K562 (cell line): ENCODE data around the gene PHF10. TPM values are rescaled to one million over a fixed set of nuclear protein-coding genes. Genes with fewer than 3 reads are reported as not detected.

ENCODE experiments used
- BHLHE40 ChIP-seq: IDR thresholded peaks from 2 replicates; pipeline ENCODE4 v1.6.1; 2011; ENCODE audit warnings: low read length, improper control_type of control experiment
- MAFG ChIP-seq: fragments of 450-650 bp; conservative IDR thresholded peaks from 2 replicates; pipeline ENCODE4 v1.6.1; 2016; ENCODE audit warnings: missing genetic modification characterization, missing compliant biosample characterization
- MTA1 ChIP-seq: fragments of 450-650 bp; IDR thresholded peaks from 2 replicates; pipeline ENCODE4 v1.6.1; 2017; ENCODE audit warnings: borderline replicate concordance
- NCOR1 ChIP-seq: fragments of 450-650 bp; IDR thresholded peaks from 2 replicates; pipeline ENCODE4 v1.6.1; 2016; ENCODE audit warnings: mild to moderate bottlenecking, moderate library complexity
- NONO ChIP-seq, 2 experiments: fragments of 200-400 bp in 1 of 2; fragments of 450-650 bp in 1 of 2; formaldehyde crosslinking in 1 of 2; IDR thresholded peaks; 2 replicates each; pipeline ENCODE4 v1.6.1; 2017; ENCODE audit warnings: low read depth in 2 of 2, mild to moderate bottlenecking in 2 of 2, moderate library complexity in 2 of 2, low read length in 1 of 2
- RBM34 ChIP-seq: fragments of 200-400 bp; formaldehyde crosslinking; IDR thresholded peaks from 2 replicates; pipeline ENCODE4 v1.6.1; 2018; ENCODE audit warnings: low read length, borderline replicate concordance; ENCODE audit not compliant: insufficient read depth
- RFX1 ChIP-seq: fragments of 450-650 bp; IDR thresholded peaks from 2 replicates; pipeline ENCODE4 v1.6.1; 2016; ENCODE audit warnings: mild to moderate bottlenecking, moderate library complexity
- SREBF1 ChIP-seq: fragments of 150-350 bp; IDR thresholded peaks from 2 replicates; pipeline ENCODE4 v1.6.1; 2014; ENCODE audit warnings: antibody characterized with exemption, low read depth, low read length, borderline replicate concordance
- SRSF3 ChIP-seq: fragments of 200-400 bp; formaldehyde crosslinking; IDR thresholded peaks from 2 replicates; pipeline ENCODE4 v1.6.1; 2016; ENCODE audit warnings: mild to moderate bottlenecking, low read length, moderate library complexity; ENCODE audit not compliant: insufficient read depth
- UBTF ChIP-seq, 2 experiments: IDR thresholded peaks; 2 replicates each; pipeline ENCODE4 v1.6.1; 2012; ENCODE audit warnings: improper control_type of control experiment in 2 of 2, low read depth in 2 of 2, low read length in 2 of 2, borderline replicate concordance in 1 of 2
- ZBTB40 ChIP-seq, 2 experiments: fragments of 450-650 bp in 1 of 2; sonication (generic) in 1 of 2; formaldehyde crosslinking in 1 of 2; IDR thresholded peaks; 2 replicates each; pipeline versions ENCODE4 v1.7.1 to v1.9.0; 2016 to 2022; ENCODE audit warnings: inconsistent platforms in 1 of 2, mild to moderate bottlenecking in 1 of 2, missing genetic modification reagents in 1 of 2
- ZC3H4 ChIP-seq: sonication (generic); formaldehyde crosslinking; IDR thresholded peaks from 2 replicates; pipeline ENCODE4 v1.9.0; 2021; ENCODE audit warnings: missing genetic modification reagents, borderline replicate concordance
- ZFP1 ChIP-seq: fragments of 450-650 bp; formaldehyde crosslinking; IDR thresholded peaks from 2 replicates; pipeline ENCODE4 v1.4.0; 2020; ENCODE audit warnings: mild to moderate bottlenecking, mixed read lengths
- ZKSCAN1 ChIP-seq: fragments of 150-350 bp; IDR thresholded peaks from 2 replicates; pipeline ENCODE4 v1.6.1; 2016; ENCODE audit warnings: low read depth, low read length
- ZKSCAN8 ChIP-seq: fragments of 200-800 bp; sonication (Bioruptor generic); IDR thresholded peaks from 2 replicates; pipeline ENCODE4 v1.6.1; 2016; ENCODE audit warnings: missing genetic modification characterization, missing compliant biosample characterization
- ZNF184 ChIP-seq: sonication (generic); formaldehyde crosslinking; IDR thresholded peaks from 2 replicates; pipeline ENCODE4 v1.5.0; 2020; ENCODE audit warnings: missing genetic modification reagents
- polyA plus RNA-seq, 8 experiments: library from polyadenylated mRNA; depleted of rRNA in 4 of 8; stranded (reverse) in 5 of 8; unstranded in 3 of 8; fragments of >200 nt; fragmentation: Nextera tagmentation in 2 of 8; fragmentation: Illumina TruSeq in 1 of 8; extraction: Ambion mirVana in 2 of 8; extraction: Trizol in 1 of 8; gene quantifications; 2 replicates each; pipeline versions ENCODE4 v1.2.1 to v1.2.3, GENCODE V29; 2011 to 2014; ENCODE audit warnings: inconsistent platforms in 1 of 8, missing spikeins in 1 of 8
- total RNA-seq, 7 experiments: library from RNA; depleted of rRNA in 6 of 7; stranded (reverse); fragments of >200 nt in 6 of 7; fragmentation: Illumina TruSeq in 2 of 7; extraction: Trizol in 2 of 7; gene quantifications; 2 replicates each; pipeline versions ENCODE4 v1.2.1 to v1.2.3, GENCODE V29; 2011 to 2021; ENCODE audit warnings: low replicate concordance in 1 of 7

PHF10 gene
- total and polyA plus RNA-seq, 9 of the 15 experiments (the other 6 are each of a cell fraction or from before 2014, with no cell fraction given) = 23.9 to 88.9 (median 46.0) TPM

- TF ChIP-seq NCOR1 (peak; percentile 38), MAFG (tag) (no peak), ZBTB40 (IDR thresholded peaks at IDR 0.05) (peak; percentile 97), ZBTB40 (CRISPR knock-in tag; IDR thresholded peaks at IDR 0.05) (no peak), UBTF (IDR thresholded peaks at IDR 0.05; ENCODE audit: borderline replicate concordance in 1 of 2, low read depth in 2 of 2, low read length in 2 of 2) (peak; percentile 56 to 84; a peak in 1 of 4 replicates), SREBF1 (no peak), ZC3H4 (CRISPR knock-in tag) (no peak; the same call in 1 of the 2 replicates), ZKSCAN8 (no peak), NONO (IDR thresholded peaks at IDR 0.05; ENCODE audit: low read depth in 2 of 2, low read length in 1 of 2) (peak; percentile 50 to 98), SRSF3 (no peak), RFX1 (peak; percentile 90), ZNF184 (CRISPR knock-in tag) (no peak), BHLHE40 (peak; percentile 8; the same call in 1 of the 2 replicates), RBM34 (no peak), MTA1 (peak; percentile 63), ZKSCAN1 (no peak; the same call in 1 of the 2 replicates), ZFP1 (CRISPR knock-in tag) (no peak)
Observed at GRCh38 chr6:169701954-169702839, 22.1 kb downstream of the PHF10 start, which contains the start of the genes C6orf120 and WDR27 (continued).
